ENCODE results near the gene DES.
A peak's percentile ranks its signal among the peaks of the same experiment; 100 is the strongest.
"Not testable (repeated sequence)": the region's sequence is repeated elsewhere in the genome, so short reads cannot be mapped to it uniquely, and the experiment has no call there.

Gene DES

DNA sequence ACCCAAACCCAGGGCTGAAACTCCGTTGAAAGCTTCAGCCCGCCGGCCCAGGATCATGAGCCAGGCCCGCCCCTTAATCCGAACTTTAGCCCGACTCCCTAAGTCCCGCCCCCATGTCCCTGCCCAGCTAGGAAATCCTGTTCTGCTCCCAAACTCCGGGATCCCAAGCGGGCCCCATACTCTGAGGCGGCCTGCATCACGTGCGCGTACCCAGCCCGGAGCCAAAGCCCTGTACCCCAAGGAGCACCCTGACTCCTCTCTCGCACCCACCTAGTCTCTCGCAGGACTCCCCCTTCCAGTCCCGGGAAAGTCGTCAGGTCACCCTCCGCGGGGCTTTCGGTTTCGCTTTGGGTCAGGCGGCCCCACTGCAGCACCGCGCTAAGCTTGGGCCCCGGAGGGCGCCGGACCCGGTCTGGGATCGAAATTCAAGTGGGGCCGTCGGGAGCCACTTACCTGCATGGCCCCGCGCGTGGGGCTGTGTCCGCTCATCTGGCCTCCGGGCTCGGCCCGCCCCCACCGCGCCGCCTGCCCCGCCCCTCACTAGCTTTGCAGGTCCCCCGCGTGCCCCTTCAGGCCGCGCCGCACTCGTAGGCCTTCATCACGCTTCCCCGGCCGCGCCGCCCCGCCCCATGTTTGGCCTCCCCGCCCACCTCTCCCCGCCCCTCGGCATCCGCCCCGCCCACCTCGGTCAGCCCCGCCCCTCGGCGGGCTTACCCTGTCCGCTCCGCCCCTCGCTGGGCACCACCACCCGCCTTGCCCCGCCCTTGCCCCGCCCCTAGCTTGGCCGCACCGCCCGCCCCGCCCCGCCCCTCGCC is 30.7 kb upstream of the DES start, which contains the start of gene DNPEP:
DNPEP (minus strand) TSS at position 607 of the 815 bp plus-strand sequence; CDS start at position 489, 118 bp downstream.
- Histone ChIP-seq H3K36me3 (ENCODE audit: insufficient read depth, low read length) (peaks cover 39% of the 10 kb centered on the region), H3K9ac (ENCODE audit: low read depth, low read length) (peak within 1 kb of the TSS; percentile 96), H3K9me3 (replicated peaks; ENCODE audit: low read length) (no peaks in the 10 kb centered on the region), H3K27me3 (ENCODE audit: control insufficient read depth, insufficient read depth, low read length) (peaks cover 3% of the 10 kb centered on the region), H3K4me2 (ENCODE audit: low read length) (peak within 1 kb of the TSS; percentile 99), H3K4me3 (ENCODE audit: low read length) (peak within 1 kb of the TSS; percentile 97), H3K4me1 (ENCODE audit: control insufficient read depth, insufficient read depth, low read length) (peaks cover 12% of the 10 kb centered on the region)

DNA sequence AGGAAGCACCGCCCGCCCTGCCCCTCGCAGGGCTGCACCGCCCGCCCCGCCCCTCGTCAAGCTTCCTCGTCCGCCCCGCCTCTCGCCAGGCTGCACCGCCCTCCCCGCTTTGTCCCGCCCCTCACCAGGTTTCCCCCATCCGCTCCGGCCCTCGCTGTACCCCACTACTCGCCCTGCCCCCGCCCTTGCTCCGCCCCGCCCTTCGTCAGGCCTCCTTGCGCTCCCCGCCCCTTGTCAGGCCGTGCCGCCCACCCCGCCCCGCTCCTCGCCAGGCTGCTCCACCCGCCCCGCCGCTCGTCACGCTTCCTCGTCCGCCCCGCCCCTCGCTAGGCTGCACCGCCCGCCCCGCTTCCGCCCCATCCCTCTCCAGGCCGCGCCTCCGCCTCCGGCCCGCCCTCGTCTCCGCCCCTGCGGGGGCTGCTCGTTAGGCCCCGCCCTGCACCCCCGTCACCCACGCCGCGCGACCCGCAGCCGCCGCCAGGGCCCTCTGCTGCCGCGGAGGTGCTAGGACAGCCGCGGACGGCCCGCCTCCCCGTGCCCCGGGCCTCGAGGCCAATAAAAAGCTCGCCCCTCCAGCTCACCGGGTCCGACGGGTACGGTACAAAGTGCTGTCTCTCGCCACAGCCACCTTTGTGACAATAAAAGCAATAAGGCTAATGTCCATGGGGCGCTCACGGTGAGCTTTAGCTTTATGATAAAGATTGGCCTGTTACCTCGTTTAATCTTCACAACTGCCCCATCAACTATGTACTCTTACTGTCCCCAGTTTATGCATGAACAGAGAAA is 29.9 kb upstream of the DES start:
- H3K36me3 ChIP-seq (ENCODE audit: insufficient read depth, low read length): peaks cover 31% of the 10 kb centered on the region
- peak overlapping the region; percentile 82 for H3K4me2 ChIP-seq (ENCODE audit: low read length)
- H3K4me3 ChIP-seq (ENCODE audit: low read length): peak overlapping the region; percentile 67
- H3K4me1 ChIP-seq (ENCODE audit: control insufficient read depth, insufficient read depth, low read length): peaks cover 12% of the 10 kb centered on the region
- H3K9me3 ChIP-seq (replicated peaks; ENCODE audit: low read length): no peaks in the 10 kb centered on the region
- H3K27me3 ChIP-seq (ENCODE audit: control insufficient read depth, insufficient read depth, low read length): peaks cover 3% of the 10 kb centered on the region
- peak overlapping the region; percentile 64 for H3K9ac ChIP-seq (ENCODE audit: low read depth, low read length)

DNA sequence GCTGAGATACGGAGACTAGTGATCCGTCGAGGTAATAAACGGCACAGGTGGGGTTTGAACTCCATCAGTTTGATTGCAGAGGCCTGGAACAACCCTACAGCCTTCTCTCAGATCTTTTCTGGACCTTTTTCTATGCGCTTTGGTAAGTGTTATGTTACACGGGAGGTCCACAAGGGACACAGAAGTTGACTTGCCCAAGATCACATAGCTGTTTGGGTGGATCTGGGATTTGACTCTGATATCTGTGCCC is 29.3 kb upstream of the DES start:
- Histone ChIP-seq H3K4me2 (ENCODE audit: low read length) (peak overlapping the region; percentile 82), H3K9me3 (replicated peaks; ENCODE audit: low read length) (no peaks in the 10 kb centered on the region), H3K36me3 (ENCODE audit: insufficient read depth, low read length) (peaks cover 26% of the 10 kb centered on the region), H3K4me3 (ENCODE audit: low read length) (peak overlapping the region; percentile 67), H3K4me1 (ENCODE audit: control insufficient read depth, insufficient read depth, low read length) (peaks cover 12% of the 10 kb centered on the region), H3K9ac (ENCODE audit: low read depth, low read length) (peak overlapping the region; percentile 64), H3K27me3 (ENCODE audit: control insufficient read depth, insufficient read depth, low read length) (peaks cover 3% of the 10 kb centered on the region)

DNA sequence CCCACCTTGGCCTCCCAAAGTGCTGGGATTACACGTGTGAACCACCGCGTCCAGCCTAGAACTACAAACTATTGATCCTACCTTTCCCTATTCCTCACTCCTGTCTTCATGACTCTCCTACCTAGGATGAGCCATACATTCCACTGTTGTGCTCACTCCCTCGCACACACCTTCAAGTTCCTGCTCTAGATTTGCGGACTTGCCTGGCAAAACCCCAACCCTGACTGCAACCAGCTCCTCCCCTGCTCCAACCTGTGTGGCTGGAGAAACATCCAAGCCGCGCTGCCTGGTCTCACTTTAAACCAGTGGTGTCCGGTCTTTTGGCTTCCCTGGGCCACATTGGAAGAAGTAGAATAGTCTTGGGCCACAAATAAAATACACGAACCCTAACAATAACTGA is 25.4 kb upstream of the DES start:
- H3K27me3 ChIP-seq (ENCODE audit: control insufficient read depth, insufficient read depth, low read length): peaks cover 3% of the 10 kb centered on the region

DNA sequence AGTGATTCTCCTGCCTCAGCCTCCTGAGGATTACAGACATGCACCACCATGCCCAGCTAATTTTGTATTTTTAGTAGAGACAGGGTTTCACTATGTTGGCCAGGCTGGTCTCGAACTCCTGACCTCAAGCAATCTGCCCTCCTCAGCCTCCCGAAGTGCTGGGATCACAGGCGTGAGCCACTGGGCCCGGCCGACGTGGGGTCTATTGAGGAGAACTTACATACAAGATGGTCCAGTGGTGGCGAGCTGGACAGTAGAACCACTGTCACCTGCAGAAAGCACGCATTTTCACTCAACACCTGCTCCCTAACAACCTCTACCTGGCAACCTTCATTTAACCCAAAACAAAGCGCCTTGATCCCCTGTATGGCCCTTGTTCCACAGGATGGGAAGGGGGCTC is 23.1 kb upstream of the DES start:
- H3K27me3 ChIP-seq (ENCODE audit: control insufficient read depth, insufficient read depth, low read length); H3K9ac ChIP-seq (ENCODE audit: low read depth, low read length); H3K4me3 ChIP-seq (ENCODE audit: low read length); H3K4me2 ChIP-seq (ENCODE audit: low read length); H3K36me3 ChIP-seq (ENCODE audit: insufficient read depth, low read length); H3K9me3 ChIP-seq (replicated peaks; ENCODE audit: low read length): not testable (repeated sequence)
- peaks cover 21% of the 10 kb centered on the region for H3K4me1 ChIP-seq (ENCODE audit: control insufficient read depth, insufficient read depth, low read length)

More for the DNA sequence above, 25.4 kb upstream of the DES start:
- Histone ChIP-seq H3K4me1 (ENCODE audit: control insufficient read depth, insufficient read depth, low read length) (peaks cover 14% of the 10 kb centered on the region), H3K9me3 (replicated peaks; ENCODE audit: low read length) (no peaks in the 10 kb centered on the region), H3K36me3 (ENCODE audit: insufficient read depth, low read length) (no peaks in the 10 kb centered on the region), H3K4me3 (ENCODE audit: low read length) (no peak overlapping the region), H3K4me2 (ENCODE audit: low read length) (no peak overlapping the region), H3K9ac (ENCODE audit: low read depth, low read length) (no peak overlapping the region)

DNA sequence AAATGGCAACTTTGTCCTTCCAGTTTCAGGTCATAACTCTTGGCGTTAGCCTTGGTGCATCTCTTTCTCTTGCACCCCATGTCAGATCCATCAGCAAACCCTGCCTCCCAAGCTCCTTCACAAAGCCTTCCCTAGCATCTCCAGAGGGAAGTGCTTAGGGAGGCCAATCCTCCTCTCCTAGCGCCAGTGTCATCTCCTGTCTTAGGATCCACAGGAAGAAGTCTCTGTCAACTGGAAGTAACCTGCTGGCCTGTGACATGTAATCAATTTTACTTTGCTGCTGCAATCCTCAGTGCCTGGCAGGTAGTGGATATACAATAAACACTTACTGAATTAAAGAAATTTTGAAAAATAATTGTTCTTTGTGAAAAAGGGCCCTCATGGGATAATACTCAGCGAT is 22.6 kb upstream of the DES start:
- Histone ChIP-seq H3K4me3 (ENCODE audit: low read length) (no peak overlapping the region), H3K9me3 (replicated peaks; ENCODE audit: low read length) (no peaks in the 10 kb centered on the region), H3K27me3 (ENCODE audit: control insufficient read depth, insufficient read depth, low read length) (peaks cover 3% of the 10 kb centered on the region), H3K9ac (ENCODE audit: low read depth, low read length) (no peak overlapping the region), H3K36me3 (ENCODE audit: insufficient read depth, low read length) (no peaks in the 10 kb centered on the region), H3K4me2 (ENCODE audit: low read length) (no peak overlapping the region), H3K4me1 (ENCODE audit: control insufficient read depth, insufficient read depth, low read length) (peaks cover 21% of the 10 kb centered on the region)

DNA sequence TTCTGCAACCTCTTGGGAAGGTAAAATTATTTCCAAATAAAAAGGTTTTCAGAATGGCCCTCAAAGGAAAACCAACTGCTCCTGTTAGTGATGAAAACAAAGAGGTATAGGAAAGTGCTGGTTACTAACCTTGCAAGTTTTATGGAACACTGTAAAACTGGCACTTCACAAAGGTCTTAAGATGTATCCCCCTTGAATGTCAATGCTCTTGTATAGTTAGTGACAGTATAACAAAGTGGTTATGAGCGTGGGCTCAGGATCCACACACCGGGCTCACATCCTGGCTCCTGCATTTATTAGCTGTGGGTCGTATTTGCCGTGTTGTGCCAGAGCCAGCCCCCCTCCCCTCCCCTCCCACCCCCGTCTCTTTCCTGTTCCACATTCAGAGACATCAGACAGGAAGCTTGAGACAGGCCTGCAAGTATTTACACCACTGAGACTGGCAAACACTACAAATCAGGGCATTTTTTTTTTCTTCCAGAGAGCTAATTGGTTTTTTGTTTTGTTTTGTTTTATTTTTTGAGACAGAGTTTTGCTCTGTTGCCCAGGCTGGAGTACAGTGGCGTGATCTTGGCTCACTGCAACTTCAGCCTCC is 21.2 kb upstream of the DES start:
- no peak overlapping the region for H3K9ac ChIP-seq (ENCODE audit: low read depth, low read length)
- no peaks in the 10 kb centered on the region for H3K36me3 ChIP-seq (ENCODE audit: insufficient read depth, low read length)

DNA sequence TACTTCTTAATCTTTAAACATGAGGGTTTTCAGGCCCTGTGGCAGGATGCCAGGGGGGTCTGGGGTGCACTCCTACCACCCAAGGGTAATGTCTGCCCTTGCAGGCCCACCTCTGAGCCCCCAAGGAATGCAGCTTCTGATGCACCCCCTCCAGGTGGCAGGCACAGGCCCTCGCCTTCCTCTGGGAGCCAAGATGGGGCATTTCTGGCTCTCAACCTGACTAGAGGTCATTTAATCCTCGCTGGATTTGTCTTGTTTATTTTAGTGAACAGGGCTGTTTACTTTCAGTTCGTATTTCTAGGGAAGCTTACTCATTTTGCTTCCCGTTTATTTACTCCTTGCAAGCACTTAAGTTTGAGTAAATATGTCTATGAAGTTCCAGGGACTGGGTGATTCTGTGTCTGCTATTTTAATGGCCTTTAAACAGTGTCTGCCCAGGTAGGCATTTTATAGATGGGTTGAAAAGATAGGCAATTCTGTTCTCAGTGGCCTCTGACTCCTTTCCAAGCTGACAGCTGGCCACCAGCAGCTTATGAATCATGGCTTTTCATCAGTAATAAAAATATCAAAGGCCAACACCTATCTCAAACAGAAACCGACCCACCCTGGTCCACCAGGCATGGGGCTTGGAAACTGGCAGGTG is 19.3 kb upstream of the DES start:
- Histone ChIP-seq H3K36me3 (ENCODE audit: insufficient read depth, low read length) (no peaks in the 10 kb centered on the region), H3K27me3 (ENCODE audit: control insufficient read depth, insufficient read depth, low read length) (no peaks in the 10 kb centered on the region), H3K9me3 (replicated peaks; ENCODE audit: low read length) (no peaks in the 10 kb centered on the region), H3K9ac (ENCODE audit: low read depth, low read length) (no peak overlapping the region), H3K4me2 (ENCODE audit: low read length) (peak overlapping the region; percentile 50), H3K4me3 (ENCODE audit: low read length) (no peak overlapping the region), H3K4me1 (ENCODE audit: control insufficient read depth, insufficient read depth, low read length) (peaks cover 24% of the 10 kb centered on the region)

More for the DNA sequence above, 21.2 kb upstream of the DES start:
- H3K4me1 ChIP-seq (ENCODE audit: control insufficient read depth, insufficient read depth, low read length): peaks cover 21% of the 10 kb centered on the region
- no peaks in the 10 kb centered on the region for H3K27me3 ChIP-seq (ENCODE audit: control insufficient read depth, insufficient read depth, low read length)
- H3K4me2 ChIP-seq (ENCODE audit: low read length): no peak overlapping the region
- no peaks in the 10 kb centered on the region for H3K9me3 ChIP-seq (replicated peaks; ENCODE audit: low read length)
- H3K4me3 ChIP-seq (ENCODE audit: low read length): no peak overlapping the region

DNA sequence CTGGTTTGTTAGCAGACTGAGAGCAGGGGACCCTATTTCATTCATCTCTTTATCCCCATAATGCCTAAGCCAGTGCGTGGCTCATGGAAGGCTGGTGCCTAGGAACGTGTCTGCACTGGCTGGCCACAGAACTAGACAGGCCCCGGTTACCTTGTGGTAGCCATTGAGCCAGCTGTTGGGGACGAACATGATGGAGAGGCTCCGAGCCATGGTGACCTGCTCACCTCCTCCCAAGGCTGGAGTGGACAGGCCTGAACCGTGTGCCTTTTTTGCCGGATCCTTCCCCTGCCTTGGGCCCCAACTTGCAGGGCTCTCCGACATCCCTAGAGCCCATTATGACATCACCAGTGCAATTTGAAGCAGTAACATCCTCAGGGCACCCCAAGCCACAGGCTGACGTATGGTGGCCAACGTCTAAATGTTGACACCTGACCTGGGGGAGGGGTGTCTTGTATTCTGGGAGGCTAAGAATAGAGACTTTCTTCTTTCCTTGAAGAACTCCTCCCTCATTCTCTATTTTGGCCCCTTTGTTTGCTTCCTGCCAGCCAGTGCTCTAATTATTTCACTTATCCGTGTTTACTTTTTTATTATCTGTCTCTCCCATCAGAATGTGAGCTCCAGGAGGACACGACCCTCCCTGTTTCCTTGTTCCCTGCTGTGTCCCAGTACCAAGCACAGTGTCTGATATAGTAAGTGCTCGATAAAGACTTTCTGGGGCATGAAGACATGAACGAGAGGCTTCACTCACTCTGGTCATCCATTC is 18.3 kb upstream of the DES start:
- H3K4me1 ChIP-seq (ENCODE audit: control insufficient read depth, insufficient read depth, low read length): peaks cover 32% of the 10 kb centered on the region

DNA sequence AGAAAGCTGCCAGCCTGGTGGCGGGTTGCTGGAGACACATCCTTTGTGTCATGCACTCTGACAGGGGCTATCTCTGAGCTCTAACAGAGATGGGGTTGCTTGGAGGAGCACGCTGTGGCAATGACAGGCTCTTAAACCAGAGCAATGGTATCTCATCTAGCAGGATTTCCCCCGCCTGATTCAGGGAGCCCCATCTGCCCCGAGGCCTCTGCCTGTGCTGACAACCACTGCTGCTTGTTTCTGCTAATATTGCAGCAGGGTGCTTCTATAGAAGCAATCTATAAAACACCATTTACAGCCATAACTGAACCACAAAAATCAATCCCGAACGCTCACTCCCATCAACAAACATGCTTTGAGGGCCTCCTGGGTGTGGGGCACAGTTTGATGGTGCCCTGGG is 17.6 kb upstream of the DES start:
- Histone ChIP-seq H3K4me2 (ENCODE audit: low read length) (no peak overlapping the region), H3K4me3 (ENCODE audit: low read length) (no peak overlapping the region), H3K9ac (ENCODE audit: low read depth, low read length) (no peak overlapping the region), H3K27me3 (ENCODE audit: control insufficient read depth, insufficient read depth, low read length) (no peaks in the 10 kb centered on the region), H3K9me3 (replicated peaks; ENCODE audit: low read length) (no peaks in the 10 kb centered on the region), H3K36me3 (ENCODE audit: insufficient read depth, low read length) (no peaks in the 10 kb centered on the region), H3K4me1 (ENCODE audit: control insufficient read depth, insufficient read depth, low read length) (peaks cover 37% of the 10 kb centered on the region)

More for the DNA sequence above, 18.3 kb upstream of the DES start:
- no peaks in the 10 kb centered on the region for H3K27me3 ChIP-seq (ENCODE audit: control insufficient read depth, insufficient read depth, low read length)
- no peak overlapping the region for H3K9ac ChIP-seq (ENCODE audit: low read depth, low read length)
- no peaks in the 10 kb centered on the region for H3K9me3 ChIP-seq (replicated peaks; ENCODE audit: low read length)
- no peak overlapping the region for H3K4me3 ChIP-seq (ENCODE audit: low read length)
- H3K36me3 ChIP-seq (ENCODE audit: insufficient read depth, low read length): no peaks in the 10 kb centered on the region
- no peak overlapping the region for H3K4me2 ChIP-seq (ENCODE audit: low read length)

DNA sequence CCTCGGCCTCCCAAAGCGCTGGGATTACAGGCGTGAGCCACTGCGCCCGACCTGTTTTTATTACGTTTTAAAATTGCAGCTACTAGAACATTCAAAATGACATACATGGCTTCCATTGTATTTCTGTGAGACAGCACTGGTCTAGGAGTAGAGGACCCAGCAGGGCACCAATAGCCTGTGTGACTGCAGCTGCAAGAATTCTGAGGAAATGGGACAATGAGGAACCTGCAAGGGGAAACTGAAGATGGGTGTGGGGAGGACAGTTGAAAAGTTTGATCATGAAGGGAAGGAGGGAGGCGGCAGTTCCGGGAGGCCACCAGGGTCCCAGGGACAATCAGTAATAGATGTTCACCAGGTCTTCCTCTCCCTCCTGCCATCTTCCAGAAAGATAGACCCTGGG is 16.6 kb upstream of the DES start:
- Histone ChIP-seq H3K4me2 (ENCODE audit: low read length) (no peak overlapping the region), H3K9ac (ENCODE audit: low read depth, low read length) (no peak overlapping the region), H3K4me1 (ENCODE audit: control insufficient read depth, insufficient read depth, low read length) (peaks cover 48% of the 10 kb centered on the region), H3K27me3 (ENCODE audit: control insufficient read depth, insufficient read depth, low read length) (no peaks in the 10 kb centered on the region), H3K9me3 (replicated peaks; ENCODE audit: low read length) (no peaks in the 10 kb centered on the region), H3K36me3 (ENCODE audit: insufficient read depth, low read length) (no peaks in the 10 kb centered on the region), H3K4me3 (ENCODE audit: low read length) (no peak overlapping the region)
